ENCODE results near the gene ZNF597.
"Not testable (repeated sequence)": the region's sequence is repeated elsewhere in the genome, so short reads cannot be mapped to it uniquely, and the experiment has no call there.

Gene ZNF597

GRCh38 chr16:3474870-3475269, 31.6 kb upstream of the ZNF597 start:
- DNase-seq, result not testable (repeated sequence)

- DNase-seq, result no peak
Measured at GRCh38 chr16:3474136-3474779, 31.0 kb upstream of the ZNF597 start.

GRCh38 chr16:3473596-3473943, 30.3 kb upstream of the ZNF597 start:
- DNase-seq, result not testable (repeated sequence)

DNA sequence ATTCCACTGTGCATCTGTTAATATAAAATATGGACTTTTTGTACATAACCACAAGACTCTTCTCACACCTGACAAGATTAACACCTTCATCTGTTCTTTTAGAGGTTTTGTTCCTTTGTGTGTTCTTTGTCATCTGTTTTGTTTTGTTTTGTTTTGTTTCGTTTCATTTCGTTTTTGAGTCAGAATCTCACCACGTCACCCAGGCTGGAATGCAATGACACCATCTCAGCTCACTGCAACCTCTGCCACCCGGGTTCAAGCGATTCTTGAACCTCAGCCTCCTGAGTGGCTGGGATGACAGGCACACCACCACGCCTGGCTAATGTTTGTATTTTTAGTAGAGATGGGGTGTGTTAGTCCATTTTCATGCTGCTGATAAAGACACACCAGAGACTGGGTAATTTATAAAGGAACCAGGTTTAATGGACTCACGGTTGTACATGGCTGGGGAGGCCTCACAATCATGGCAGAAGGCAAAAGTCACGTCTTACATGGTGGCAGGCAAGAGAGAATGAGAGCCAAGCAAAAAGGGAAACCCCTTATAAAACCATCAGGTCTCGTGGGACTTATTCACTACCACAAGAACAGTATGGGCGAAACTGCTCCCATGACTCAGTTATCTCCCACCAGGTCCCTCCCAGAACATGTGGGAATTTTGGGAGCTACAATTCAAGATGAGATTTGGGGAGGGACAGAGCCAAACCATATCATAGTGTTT, 29.7 kb upstream of the ZNF597 start:
- no peak for DNase-seq

GRCh38 chr16:3471518-3472176, 28.3 kb upstream of the ZNF597 start:
- no peak for DNase-seq

DNA sequence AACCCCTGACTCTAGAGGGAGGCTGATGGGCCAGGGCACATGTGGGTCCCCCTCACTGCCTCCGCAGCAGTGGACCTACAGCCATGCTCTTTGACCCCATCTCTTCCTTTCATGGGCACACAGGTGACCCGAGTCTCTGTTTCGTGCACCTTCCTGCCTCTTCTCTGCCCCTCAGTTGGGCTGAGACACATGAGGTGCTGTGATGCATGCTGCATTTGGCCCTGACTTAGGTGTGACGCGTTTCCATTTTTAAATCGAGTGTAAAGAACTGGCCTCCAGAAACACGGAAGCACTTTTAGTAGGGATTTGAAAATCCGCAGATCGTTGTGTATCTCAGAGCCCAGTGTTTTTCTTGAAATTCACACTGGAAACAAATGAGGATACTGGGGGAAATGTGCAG, 27.4 kb upstream of the ZNF597 start:
- no peak for DNase-seq

GRCh38 chr16:3469736-3470135, 26.4 kb upstream of the ZNF597 start:
- no peak for DNase-seq

GRCh38 chr16:3468501-3468900, 25.2 kb upstream of the ZNF597 start:
- no peak for DNase-seq

DNA sequence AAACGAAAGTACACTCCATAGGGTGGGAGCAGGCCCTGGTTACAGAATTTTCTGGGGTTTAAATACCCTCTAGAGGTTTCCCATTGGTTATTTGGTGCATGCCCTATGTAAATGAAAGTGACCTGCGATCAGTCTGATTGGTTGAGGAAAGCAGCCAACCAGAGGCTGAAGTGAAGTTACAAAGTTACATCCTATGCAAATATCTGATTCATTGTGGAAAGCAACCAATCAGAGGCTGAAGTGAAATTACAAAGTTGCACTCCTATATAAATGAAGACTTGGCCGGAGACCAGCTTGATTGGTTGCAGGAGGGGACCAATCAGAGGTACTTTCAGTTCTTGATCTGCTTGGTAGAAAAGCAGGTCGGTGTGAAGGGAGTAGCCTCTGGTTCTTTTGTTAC, 24.6 kb upstream of the ZNF597 start:
- no peak for DNase-seq

GRCh38 chr16:3467182-3467581, 23.9 kb upstream of the ZNF597 start:
- DNase-seq, result no peak

- DNase-seq, result no peak
Measured at GRCh38 chr16:3465911-3466584, 22.7 kb upstream of the ZNF597 start.

GRCh38 chr16:3465301-3465700, 22.0 kb upstream of the ZNF597 start:
- no peak for DNase-seq

- DNase-seq, result no peak
Measured at GRCh38 chr16:3461151-3461550, 17.8 kb upstream of the ZNF597 start.

- no peak for DNase-seq
Measured at GRCh38 chr16:3460585-3460984, 17.3 kb upstream of the ZNF597 start.

DNA sequence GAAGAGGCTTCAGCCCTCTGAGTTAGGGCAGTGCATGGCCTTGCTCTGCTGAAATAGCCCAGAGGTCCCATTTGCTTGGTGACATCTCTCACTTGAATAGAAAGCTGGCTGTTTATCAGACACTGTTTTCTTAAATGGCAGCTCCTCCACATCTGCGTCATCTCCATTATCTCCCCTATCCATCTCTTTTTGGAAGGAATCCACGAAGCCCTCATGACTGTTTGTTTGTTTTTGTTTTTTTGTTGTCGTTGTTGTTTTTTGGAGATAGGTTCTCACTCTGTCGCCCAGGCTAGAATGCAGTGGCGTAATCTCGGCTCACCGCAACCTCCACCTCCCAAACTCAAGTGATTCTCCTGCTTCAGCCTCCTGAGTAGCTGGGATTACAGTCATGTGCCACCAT, 16.8 kb upstream of the ZNF597 start:
- DNase-seq, result no peak

DNA sequence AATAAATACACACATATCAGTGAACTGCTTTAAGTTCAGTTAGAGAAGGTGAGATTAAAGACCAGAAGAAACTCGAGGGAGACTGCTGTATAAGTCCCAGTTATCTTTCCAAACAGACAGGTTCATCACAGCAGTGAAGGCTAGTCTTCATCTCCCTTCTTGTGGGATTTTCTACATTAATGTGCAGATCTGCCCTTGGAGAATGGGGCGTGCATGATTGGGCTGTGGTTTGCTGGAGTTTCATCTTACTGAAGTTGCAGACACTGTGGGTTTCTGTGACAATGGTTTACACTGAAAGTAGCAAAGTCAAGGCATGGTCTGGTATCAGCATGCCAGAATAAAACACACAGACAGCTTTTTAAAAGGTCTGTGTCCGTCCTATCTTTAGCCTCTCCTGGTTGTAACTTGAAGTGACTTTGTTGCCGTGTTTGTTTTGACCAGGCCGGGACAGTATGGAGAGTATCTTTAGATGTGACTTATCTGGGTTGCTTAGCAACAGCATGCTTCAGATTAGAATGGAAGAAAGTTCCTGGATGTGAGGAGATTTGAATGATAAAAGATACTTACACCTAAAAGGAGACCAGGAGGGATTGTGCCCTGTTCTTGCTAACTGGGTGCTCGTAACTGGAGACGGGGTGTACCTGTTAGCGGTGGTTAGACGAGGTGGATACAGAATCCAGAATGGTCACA, 16.2 kb upstream of the ZNF597 start:
- DNase-seq, result no peak

DNA sequence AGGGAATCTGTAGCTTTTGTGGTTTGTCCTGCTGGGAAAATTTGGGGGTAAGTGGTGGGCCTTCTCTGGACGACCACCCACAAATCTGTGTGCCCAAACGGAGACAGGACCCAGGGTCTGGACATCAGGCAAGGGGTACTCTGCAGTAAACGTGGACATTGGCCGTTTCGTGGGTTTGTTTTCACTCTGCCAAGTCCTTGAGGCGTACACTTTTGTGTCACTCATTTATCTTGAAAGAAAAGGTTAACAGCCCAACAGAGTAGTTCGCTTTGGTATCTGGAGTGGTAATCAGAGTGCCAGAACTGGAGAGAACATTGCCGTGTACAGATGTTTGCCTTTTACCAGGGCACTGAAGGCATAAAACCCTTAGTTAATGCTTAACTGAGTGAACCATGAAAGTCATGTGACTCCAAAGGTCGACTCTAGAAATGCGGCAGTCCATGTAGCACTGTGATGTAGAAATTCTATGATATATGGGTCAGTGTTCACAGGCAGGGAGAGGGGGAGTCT, 15.6 kb upstream of the ZNF597 start:
- DNase-seq, result no peak

- peak in 1 of 2 experiments; percentile 11 for DNase-seq
Measured at GRCh38 chr16:3458278-3458851, 15.1 kb upstream of the ZNF597 start.

DNA sequence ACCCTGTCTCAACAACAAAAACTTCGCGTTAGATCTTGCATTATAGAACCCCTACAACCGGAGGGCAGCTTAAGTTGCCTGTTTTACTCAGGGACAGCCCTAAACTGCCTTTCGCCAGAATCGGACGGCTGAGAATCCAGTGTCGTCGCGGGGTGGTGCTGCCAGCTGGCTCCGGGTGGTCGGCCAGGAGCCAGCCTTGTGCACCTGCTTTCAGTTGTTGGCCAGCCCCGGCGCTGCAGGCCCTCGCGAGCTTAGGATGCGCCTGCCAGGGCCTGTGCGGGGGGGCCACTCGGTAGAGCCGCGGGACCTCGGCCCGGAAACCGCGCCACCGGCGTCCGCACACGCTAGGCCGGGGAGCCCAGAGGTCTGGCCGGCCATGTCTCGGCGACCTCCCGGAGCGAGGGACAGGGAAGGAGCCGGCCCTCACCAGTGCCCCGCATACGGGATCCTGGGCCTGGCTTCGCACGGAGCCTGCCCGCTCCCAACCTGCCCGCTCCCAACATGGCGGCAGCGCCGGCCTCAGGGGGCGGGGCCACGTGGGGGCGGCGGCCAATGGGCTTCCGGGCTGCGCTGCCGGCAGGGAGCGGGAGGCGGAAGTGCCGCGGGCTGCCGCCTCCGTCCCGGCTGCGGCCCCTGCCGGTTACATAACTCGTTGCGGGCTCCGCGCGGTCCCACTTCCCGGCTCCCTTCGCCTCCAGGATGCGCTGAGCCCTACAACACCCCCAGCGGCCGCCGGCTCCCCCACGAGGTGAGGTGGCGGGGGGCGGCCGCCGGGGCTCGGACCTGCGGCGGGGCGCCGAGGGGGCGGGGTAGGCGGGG, 14.3 kb upstream of the ZNF597 start:
- DNase-seq, result peak; percentile 36 to 58

- no peak for DNase-seq
Measured at GRCh38 chr16:3454631-3455147, 11.4 kb upstream of the ZNF597 start.

- no peak for DNase-seq
Measured at GRCh38 chr16:3454093-3454492, 10.8 kb upstream of the ZNF597 start.

Measured in SW 1271 (cell line).